ENCODE measurements around the gene NLGN4Y.

NLGN4Y gene

DNA sequence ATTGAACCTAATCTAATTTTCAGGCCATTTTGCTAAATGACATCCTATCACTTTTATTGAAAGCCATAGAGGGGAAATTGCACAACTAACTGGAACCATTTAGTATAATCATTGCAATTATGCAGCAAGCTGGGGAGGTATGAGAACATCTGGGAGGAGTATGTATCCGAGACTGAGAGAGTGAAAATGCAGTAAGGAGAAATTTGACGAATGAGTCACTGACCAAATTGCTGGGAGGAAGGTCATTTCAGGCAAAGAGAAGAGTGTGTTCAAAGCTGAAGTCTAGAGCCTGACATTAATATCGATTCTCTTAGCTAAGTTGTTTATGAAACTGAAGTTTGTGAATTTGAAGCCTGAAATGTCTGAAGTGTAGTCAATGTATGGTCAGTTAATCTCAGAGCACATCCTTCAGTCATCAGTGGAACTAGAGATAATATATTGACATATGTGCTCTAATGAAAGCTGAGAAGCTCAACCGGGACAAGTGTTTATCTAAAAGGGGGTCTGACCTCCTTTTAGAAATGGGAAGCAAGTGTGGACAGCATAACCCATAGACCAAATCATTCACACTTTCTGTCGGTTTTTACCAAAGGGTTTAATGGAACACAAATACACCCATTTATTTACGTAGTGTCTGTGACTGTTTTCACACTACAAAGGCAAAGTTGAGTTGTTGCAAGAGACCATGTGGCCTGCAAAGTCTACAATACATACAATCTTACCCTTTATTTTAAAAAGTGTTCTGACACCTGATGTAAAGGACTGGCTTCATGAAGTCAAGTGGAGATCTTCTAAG lies 120.0 kb downstream of the NLGN4Y start:
- in situ Hi-C loops (cut with MboI; ENCODE audit: low sequenced_read_pairs): no loop called here

DNA sequence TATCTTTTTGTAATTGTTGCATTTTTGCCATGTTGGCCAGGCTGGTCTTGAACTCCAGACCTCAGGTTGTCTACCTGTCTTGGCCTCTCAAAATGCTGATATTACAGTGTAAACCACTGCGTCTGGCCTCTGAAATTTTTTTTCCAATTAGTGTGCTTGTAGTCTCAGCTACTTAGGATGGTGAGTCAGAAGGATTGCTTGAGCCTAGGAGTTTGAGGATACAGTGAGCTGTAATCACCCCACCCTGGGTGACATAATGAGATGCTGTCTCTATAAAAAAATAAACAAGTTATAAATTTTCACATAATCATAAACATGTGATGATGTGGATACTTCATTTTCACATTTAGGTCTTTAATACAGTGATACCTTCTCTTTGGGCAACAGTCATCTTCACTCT lies 154.9 kb downstream of the NLGN4Y start:
- in situ Hi-C loops (cut with MboI; ENCODE audit: low sequenced_read_pairs): no loop called here

DNA sequence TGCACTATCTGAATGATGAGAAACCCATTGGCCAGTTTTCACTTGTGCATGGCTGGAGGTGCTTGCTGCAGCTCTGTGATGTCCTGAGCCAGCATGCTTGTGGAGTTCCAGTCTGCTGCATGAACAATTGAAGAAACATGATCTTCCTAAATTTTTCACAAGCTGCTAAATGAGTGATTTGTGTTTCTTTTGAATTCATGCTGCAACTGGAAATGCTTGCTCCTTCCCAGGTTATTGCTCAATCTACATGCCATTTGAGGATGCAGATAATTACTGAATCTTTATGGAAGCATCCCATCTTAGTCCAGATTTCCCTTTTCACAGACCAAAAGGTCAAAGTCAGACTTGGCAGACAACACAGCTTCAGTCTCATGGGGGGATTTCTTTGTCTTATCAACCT lies 170.2 kb downstream of the NLGN4Y start:
- in situ Hi-C loops (cut with MboI; ENCODE audit: low sequenced_read_pairs): no loop called here

DNA sequence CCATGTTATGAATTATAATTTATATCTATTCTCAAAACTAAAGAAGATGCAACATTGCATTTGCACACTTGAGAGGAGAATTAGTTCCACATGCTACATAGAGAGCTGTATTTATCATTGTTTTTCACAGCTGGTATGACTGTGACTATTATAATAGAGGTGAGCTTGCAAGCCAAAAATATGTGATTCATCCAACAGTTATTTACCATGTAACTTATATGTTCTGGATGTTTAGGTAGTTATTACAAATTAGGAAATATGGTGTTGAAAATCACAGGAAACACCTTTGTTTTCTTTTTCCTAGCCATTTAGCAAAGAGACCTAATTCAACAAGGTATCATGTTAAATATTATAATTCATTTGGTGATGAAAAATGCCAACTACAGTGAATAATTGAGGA lies 183.8 kb downstream of the NLGN4Y start:
- in situ Hi-C loops (cut with MboI; ENCODE audit: low sequenced_read_pairs): no loop called here

DNA sequence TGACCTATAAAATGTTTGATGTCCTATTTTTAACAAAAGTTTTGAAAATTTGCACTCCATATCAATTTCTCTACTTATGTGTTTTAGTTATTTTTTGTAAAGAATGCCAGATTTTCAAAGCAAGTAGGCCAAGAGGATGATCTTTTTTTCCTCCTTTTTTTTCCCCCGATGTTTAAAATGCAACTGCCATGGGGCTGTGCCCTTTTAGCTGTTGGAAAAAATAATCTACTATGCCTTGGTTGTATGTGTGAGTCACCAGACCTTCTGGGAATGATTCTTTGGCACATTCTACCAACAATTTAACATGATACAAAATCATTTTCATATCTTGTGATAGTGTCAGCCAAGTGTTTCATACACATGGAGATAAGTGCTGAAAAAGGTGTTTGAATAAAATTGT lies 217.3 kb downstream of the NLGN4Y start:
- in situ Hi-C loops (cut with MboI; ENCODE audit: low sequenced_read_pairs): no loop called here

- in situ Hi-C loops (cut with MboI; ENCODE audit: low sequenced_read_pairs): no loop called here
These were observed 224.0 kb downstream of the NLGN4Y start for GRCh38 chrY:14748329-14748728.

GRCh38 chrY:14755571-14755970 lies 231.2 kb downstream of the NLGN4Y start:
- in situ Hi-C loops (cut with MboI; ENCODE audit: low sequenced_read_pairs): no loop called here

DNA sequence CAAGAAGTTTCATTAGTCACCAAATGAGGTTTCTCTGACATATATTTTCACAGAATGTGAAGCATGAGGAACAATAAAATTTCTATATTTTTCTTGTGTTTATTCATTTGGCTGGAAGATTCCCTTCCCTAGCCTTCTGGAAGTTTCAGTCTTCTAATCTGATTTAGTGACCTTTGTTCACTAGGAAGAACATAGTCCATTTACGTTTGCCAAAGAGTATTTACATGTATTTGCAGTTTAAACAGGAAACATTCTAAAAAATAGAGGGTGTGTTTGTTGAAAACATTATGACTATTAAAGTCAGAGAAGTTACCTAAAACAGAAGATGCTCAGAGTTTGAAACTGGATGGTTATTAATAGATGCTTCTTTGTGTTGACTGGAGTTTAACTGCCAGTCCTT lies 238.6 kb downstream of the NLGN4Y start:
- in situ Hi-C loops (cut with MboI; ENCODE audit: low sequenced_read_pairs): no loop called here

GRCh38 chrY:14763600-14763999 lies 239.3 kb downstream of the NLGN4Y start:
- in situ Hi-C loops (cut with MboI; ENCODE audit: low sequenced_read_pairs): no loop called here

- in situ Hi-C loops (cut with MboI; ENCODE audit: low sequenced_read_pairs): no loop called here
These were observed 253.9 kb downstream of the NLGN4Y start for GRCh38 chrY:14778208-14778607.

- in situ Hi-C loops (cut with MboI; ENCODE audit: low sequenced_read_pairs): no loop called here
These were observed 268.8 kb downstream of the NLGN4Y start for GRCh38 chrY:14793104-14793503.

DNA sequence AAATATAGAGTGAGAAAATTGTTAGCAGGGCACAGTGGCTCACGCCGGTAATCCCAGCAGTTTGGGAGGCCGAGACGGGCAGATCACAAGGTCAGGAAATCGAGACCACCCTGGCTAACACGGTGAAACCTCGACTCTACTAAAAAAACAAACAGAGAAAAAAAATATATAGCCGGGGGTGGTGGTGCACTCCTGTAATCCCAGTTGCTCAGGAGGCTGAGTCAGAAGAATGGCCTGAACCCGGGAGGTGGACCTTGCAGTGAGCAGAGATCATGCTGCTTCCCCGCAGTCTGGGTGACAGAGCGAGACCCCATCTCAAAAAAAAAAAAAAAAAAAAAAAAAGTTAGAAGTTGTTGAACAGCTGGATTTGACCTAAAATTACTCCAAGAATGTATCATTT lies 269.3 kb downstream of the NLGN4Y start:
- in situ Hi-C loops (cut with MboI; ENCODE audit: low sequenced_read_pairs): no loop called here

DNA sequence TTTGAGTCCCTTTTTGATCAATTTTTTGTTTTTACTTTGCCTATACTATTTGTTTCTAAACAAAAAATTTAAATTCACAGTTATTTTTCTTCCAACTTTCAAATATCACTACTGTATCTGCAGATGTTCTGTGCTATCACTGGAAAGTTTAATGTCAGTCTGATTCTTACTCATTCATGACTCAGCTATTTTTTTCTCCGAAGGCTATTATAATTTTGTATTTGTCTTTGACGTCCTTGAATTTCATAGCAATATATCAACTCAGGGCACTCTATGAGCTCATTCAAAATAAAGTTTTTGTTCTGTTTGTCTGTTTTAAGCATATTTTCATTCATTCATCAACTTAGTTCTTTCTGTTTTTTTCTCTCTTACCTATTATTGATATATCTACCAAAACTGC lies 273.7 kb downstream of the NLGN4Y start:
- in situ Hi-C loops (cut with MboI; ENCODE audit: low sequenced_read_pairs): no loop called here

DNA sequence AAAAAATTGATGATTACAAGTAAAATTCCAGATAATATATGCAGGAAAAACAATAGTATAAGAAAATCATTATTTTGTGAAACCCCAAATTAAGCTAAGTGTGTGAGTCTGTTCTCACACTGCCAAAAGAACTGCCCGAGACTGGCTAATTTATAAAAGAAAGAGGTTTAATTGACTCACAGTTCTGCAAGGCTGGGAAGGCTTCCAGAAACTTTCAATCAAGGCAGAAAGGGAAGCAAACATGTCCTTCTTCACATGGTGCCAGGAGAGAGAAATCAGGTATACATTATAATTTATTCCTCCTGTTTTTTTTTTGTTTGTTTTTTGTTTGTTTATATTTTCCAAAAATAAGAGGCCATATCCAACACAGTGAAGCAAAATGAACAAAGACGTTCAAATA lies 276.8 kb downstream of the NLGN4Y start:
- in situ Hi-C loops (cut with MboI; ENCODE audit: low sequenced_read_pairs): no loop called here

GRCh38 chrY:14802125-14802524 lies 277.8 kb downstream of the NLGN4Y start:
- in situ Hi-C loops (cut with MboI; ENCODE audit: low sequenced_read_pairs): no loop called here

GRCh38 chrY:14804041-14804440 lies 279.7 kb downstream of the NLGN4Y start:
- in situ Hi-C loops (cut with MboI; ENCODE audit: low sequenced_read_pairs): no loop called here

GRCh38 chrY:14818452-14818851 lies 294.1 kb downstream of the NLGN4Y start:
- in situ Hi-C loops (cut with MboI; ENCODE audit: low sequenced_read_pairs): no loop called here

DNA sequence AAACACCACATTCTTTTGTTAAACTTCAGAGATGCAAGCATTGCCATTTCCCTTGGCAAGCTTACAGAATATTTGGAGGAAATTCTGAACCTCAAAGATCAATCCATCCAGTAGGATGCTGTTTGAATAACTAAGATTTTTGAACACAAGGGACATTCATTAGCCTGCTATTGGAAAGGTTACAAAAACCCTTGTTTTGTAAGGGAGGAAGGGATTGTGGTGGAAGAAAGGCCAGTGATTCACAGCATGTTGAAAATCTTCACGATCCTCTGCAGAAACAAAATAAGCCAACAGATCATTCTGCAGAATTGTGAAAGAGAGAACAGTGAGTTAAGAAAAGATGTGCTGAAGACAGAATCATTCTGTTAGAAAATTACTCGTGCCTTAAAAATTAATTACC lies 297.9 kb downstream of the NLGN4Y start:
- in situ Hi-C loops (cut with MboI; ENCODE audit: low sequenced_read_pairs): no loop called here

- in situ Hi-C loops (cut with MboI; ENCODE audit: low sequenced_read_pairs): no loop called here
These were observed 298.6 kb downstream of the NLGN4Y start for GRCh38 chrY:14822906-14823305.

DNA sequence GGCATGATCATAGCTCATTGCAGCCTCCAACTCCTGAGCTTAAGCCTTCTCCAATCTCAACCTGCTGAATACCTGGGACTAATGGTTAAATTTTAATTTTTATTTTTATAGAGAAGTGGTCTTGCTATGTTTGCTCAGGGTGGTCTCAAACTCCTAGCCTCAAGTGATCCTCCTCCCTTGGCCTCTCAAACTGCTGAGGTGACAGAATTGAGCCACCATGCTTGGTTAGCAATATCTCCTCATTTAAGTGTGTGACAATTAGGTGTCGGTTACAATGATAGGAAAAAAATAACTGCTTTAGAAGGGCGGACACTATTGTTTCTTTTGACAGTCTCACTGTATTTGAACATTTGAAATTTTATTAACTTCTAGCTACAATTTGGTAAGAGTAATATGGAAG lies 300.3 kb downstream of the NLGN4Y start:
- in situ Hi-C loops (cut with MboI; ENCODE audit: low sequenced_read_pairs): no loop called here

DNA sequence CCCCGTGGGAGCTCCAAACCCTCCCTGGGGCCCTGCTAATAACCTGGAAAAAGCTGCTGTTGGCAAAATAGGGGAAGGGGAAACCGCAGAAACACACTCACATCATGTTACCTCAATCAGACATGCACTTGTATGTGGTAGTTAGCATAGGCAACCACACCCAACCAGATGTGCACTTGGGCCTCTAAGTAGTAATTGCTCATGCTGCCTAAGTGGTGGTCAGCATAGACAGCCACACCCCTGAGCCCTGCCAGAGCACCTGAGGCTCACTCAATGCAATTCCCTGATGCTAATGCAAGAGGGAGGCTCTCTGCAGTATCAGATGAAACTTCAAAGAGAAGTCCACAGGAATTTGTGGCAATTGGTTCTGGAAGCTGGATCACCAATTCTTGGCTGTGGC lies 301.4 kb downstream of the NLGN4Y start:
- in situ Hi-C loops (cut with MboI; ENCODE audit: low sequenced_read_pairs): no loop called here

- in situ Hi-C loops (cut with MboI; ENCODE audit: low sequenced_read_pairs): no loop called here
These were observed 304.2 kb downstream of the NLGN4Y start for GRCh38 chrY:14828531-14828930.

DNA sequence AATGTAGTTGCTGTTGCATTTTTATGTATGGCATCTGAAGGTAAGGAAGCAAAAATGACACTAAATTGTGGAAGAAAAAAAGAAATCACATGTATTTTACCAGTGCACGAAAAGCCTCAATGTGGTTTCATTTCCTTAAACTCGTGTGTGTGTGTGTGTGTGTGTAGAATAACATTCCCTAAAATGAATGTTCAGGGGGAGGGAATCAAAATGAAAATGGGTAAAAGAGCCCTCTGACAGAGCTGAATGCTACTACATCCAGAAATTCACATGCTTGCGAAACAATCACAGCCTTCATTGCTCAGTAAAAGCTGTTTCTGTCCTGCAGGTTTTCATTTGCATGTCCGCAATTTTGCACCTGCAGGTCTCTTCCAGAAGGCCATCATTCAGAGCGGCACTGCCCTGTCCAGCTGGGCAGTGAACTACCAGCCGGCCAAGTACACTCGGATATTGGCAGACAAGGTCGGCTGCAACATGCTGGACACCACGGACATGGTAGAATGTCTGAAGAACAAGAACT lies 305.1 kb downstream of the NLGN4Y start:
- in situ Hi-C loops (cut with MboI; ENCODE audit: low sequenced_read_pairs): no loop called here
